Hepatocyte (in vitro differentiated cells): Measurements from ENCODE around the gene DOC2B.

Source experiments
- EZH2 ChIP-seq: fragments of 200-600 bp; sonication (generic); IDR thresholded peaks from 2 replicates; pipeline ENCODE4 v1.6.1; 2016; ENCODE audit warnings: antibody characterized with exemption, mild to moderate bottlenecking, borderline replicate concordance
- TF ChIP-seq, protein P1 (sequence below): fragments of 200-600 bp; sonication (generic); IDR thresholded peaks from 2 replicates; pipeline ENCODE4 v1.5.1; 2016; ENCODE audit warnings: antibody characterized with exemption, mild to moderate bottlenecking; ENCODE audit not compliant: poor library complexity

DNA sequence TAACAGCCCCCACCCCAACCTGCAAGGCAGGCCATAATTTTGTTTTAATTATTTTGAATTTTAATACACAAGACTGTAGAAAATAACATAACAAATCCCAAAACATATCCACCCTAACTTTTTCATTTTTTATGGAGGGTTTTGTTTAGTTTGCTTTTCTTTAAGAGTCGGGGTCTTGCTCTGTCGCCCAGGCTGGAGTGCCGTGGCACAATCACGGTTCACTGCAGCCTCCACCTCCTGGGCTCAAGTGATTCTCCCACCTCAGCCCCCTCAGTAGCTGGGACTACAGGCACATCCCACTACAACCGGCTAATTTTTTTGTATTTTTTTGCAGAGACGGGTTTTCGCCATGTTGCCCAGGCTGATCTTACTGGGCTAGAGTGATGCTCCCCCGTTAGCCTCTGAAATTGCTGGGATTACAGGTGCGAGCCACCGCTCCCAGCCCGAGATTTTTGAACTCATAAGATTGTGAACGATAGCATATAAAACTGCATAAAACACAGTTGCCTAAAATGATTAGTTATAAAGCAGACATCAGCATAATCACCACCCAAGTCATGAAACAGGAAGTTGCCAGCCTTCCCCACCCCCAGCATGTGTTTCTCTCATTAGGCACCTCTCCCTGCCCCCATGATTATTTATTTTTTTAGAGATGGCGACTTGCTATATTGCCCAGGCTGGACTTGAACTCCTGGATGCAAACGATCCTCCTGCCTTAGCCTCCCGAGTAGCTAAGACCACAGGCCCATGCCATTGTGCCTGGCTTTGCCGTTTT is 13.6 kb upstream of the DOC2B start:
- TF ChIP-seq, protein P1, sequence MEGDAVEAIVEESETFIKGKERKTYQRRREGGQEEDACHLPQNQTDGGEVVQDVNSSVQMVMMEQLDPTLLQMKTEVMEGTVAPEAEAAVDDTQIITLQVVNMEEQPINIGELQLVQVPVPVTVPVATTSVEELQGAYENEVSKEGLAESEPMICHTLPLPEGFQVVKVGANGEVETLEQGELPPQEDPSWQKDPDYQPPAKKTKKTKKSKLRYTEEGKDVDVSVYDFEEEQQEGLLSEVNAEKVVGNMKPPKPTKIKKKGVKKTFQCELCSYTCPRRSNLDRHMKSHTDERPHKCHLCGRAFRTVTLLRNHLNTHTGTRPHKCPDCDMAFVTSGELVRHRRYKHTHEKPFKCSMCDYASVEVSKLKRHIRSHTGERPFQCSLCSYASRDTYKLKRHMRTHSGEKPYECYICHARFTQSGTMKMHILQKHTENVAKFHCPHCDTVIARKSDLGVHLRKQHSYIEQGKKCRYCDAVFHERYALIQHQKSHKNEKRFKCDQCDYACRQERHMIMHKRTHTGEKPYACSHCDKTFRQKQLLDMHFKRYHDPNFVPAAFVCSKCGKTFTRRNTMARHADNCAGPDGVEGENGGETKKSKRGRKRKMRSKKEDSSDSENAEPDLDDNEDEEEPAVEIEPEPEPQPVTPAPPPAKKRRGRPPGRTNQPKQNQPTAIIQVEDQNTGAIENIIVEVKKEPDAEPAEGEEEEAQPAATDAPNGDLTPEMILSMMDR = no peak
- no peak for TF ChIP-seq EZH2
